GM12865 (cell line): Measurements from ENCODE around the gene KRT15.

Experiments used
- DNase-seq: peaks from one replicate; pipeline ENCODE4 v3.0.0; 2010; ENCODE audit warnings: low read depth
- H3K4me3 ChIP-seq: 2 replicates; pipeline ENCODE4 v1.5.1; 2011; ENCODE audit warnings: mild to moderate bottlenecking, low read depth, low read length, control low read depth
- TF ChIP-seq, protein P1 (sequence below): IDR thresholded peaks from 2 replicates; pipeline ENCODE4 v1.5.1; 2011; ENCODE audit warnings: low read length, control low read depth, low read depth, inconsistent platforms; ENCODE audit not compliant: insufficient read depth; ENCODE audit errors: missing control alignments

Gene KRT15

DNA sequence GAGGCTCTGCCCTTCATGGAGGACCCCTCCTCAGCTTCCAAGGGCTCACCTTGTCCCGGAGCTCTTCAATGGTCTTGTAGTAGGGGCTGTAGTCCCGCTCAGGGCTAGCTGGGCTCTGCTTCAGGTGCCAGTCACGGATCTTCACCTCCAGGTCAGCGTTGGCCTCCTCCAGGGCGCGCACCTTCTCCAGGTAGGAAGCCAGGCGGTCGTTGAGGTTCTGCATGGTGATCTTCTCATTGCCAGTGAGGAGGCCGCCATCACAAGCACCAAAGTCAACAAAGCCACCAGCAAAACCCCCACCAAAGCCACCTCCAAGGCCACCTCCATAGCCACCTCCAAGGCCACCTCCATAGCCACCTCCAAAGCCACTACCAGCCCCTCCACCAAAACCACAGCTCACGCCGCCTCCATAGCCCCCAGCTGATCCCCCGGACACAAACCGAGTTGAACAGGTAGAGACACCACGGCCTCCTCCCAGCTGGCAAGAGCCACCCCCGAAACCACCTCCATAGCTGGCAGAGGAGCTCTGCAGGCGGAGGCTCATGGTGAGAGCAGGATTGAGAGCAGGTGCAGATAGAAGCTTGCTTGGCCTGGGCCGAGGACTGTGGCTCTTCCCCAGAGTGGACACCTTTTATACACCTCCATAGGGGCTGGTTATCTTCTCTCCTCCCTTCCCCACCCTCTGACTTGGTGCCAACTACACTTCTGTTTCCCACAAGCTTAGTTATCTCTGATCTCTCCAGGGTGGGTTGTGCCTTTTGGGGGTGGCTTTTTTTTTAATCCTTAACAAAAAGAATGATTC is 13.5 kb downstream of the KRT15 start, which contains the start of gene KRT13:
Gene KRT13, minus strand, starts transcription at position 606 of the 802 bp plus-strand sequence. Its CDS starts 62 bp downstream, at position 544.
- TF ChIP-seq, protein P1, sequence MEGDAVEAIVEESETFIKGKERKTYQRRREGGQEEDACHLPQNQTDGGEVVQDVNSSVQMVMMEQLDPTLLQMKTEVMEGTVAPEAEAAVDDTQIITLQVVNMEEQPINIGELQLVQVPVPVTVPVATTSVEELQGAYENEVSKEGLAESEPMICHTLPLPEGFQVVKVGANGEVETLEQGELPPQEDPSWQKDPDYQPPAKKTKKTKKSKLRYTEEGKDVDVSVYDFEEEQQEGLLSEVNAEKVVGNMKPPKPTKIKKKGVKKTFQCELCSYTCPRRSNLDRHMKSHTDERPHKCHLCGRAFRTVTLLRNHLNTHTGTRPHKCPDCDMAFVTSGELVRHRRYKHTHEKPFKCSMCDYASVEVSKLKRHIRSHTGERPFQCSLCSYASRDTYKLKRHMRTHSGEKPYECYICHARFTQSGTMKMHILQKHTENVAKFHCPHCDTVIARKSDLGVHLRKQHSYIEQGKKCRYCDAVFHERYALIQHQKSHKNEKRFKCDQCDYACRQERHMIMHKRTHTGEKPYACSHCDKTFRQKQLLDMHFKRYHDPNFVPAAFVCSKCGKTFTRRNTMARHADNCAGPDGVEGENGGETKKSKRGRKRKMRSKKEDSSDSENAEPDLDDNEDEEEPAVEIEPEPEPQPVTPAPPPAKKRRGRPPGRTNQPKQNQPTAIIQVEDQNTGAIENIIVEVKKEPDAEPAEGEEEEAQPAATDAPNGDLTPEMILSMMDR: no peak
- H3K4me3 ChIP-seq: no peak within 1 kb of the TSS
- DNase-seq: no peak

DNA sequence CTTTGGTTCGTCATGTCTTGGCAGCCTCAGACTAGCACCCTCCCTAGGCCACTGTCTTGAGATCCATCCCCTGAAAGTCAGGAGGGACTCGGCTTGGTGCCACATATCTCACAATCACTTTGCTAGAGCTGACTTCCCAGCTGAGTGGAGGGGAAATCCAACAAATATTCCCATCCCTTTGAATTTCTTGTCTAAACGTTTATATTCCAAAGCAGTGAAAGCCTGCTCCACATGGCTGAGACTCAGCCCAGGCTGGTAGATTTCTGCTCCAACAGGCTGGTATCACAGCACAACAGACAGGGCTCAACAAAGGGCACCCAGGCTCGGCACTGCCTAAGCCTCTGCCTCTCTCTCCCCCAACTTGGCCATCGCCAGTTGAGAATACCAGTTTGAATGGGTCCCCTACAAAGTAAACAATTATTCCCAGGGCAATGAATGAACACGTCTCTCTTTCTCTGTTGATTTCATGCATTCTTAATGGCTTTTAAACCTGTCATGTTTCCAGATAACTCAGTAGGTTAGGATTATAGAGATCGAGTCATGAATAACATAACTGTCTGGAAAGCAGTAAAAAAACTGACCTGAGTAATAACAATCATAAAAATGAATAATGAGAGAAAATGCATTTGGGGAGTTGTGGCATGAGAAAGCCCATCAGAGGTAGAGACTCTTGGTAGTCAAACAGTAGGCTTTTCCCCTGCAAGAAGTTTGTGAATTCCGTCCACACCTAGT is 14.3 kb downstream of the KRT15 start:
- DNase-seq: no peak
- TF ChIP-seq, protein P1: no peak
- no peak overlapping the region for H3K4me3 ChIP-seq

DNA sequence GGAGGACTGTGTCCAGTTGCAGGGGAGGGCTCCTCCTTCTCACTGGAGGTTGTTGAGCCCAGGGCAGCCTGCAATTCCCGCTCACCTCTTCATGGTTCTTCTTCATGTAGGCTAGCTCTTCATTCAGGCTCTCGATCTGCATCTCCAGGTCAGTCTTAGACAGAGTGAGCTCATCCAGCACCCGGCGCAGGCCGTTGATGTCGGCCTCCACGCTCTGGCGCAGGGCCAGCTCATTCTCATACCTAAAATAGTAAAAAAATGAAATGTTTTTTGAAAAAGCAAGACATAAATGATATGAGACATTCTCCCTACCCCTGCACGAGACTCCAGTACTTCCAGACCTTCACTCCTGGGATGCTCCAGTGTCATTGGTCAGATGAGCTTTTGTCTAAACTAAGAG is 15.5 kb downstream of the KRT15 start:
- TF ChIP-seq, protein P1: no peak
- H3K4me3 ChIP-seq: no peak overlapping the region
- DNase-seq: no peak

DNA sequence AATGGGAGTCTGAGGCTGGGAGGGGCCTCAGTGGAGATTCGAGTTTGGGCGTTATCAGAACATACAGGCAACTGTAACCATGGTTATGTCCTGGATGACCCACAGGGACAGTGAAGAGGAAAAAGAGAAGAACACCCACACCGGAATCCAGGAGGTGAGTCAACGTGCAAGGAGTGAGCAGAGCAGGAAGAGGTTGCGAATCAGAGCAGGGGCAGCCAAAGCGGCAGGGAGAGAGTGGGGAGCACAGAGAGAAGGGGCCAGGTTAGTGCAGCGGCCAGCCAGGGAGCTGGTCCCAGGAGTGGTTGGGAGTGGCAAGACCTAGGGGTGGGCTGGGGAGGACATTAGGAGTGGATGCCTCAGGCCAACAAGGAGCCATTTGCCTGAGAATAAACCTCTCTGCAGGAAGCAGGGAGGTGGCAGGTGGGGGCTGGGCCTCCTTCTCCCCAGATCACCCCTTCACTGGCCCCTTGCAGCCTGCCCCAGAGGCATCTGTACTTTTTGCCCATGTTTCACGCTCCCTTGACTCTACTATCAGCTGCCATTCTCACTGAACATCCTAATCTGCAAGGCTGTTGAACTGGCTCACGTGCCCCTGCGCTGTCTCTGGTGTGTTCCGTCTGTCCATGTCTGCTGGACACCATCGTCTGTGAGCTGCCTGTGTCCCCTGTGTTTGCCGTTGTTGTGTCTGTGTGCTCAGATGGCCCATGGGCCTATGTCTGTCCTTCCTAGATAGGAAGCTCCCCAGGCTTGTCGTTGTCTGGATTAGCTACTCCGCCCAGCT is 18.4 kb downstream of the KRT15 start:
- TF ChIP-seq, protein P1: no peak
- DNase-seq: no peak
- H3K4me3 ChIP-seq: no peak overlapping the region

DNA sequence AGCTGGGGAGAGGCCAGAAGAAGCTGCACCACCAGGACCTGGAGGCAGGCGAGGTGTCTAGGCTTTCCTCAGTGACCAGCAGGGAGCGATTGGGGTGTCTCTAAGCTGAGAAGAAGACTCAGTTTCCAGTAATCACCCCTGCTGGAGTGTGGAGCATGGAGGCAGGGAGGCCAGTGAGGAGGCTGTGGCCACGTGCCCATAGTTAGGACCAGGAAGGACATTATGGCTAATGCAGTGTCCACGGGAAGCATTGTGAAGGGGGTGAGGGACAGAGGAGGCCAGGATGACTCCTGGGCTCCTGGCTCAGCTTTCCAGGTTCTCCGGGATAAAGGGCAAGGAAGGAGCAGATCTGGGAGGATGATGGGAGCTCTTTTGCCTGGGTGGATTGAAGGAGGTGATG is 19.0 kb downstream of the KRT15 start:
- no peak for DNase-seq
- H3K4me3 ChIP-seq: no peak overlapping the region
- TF ChIP-seq, protein P1: no peak

DNA sequence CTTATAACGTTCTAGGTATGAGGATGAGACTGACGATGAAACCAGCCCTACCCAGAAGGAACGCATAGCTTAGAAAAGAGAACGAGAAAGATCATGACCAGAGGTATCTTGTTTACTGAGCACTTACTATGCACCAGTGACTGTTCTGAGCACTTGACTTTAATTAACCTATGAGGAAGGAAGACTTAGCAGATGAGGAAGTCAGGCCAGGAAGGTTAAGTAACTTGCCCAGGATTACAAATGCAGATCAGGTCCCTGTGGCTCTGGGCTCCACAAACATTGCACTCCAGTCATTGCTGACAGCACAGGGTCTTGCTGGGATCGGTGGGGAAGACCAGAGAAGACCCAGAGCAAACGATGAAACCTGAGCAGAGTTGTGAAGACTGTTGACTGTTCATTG is 20.4 kb downstream of the KRT15 start:
- no peak overlapping the region for H3K4me3 ChIP-seq
- TF ChIP-seq, protein P1: no peak
- DNase-seq: no peak
